CD14-positive monocyte (primary cell): ENCODE measurements around the gene TMEM117. TPM values are rescaled to one million over a fixed set of nuclear protein-coding genes. Genes with fewer than 3 reads are reported as not detected.

Experiments
- DNase-seq, 3 donors: peaks; one replicate each; pipeline ENCODE4 v3.0.0-alpha.2; 2011 to 2022
- H2AFZ ChIP-seq: 2 replicates; pipeline ENCODE4 v1.6.0; 2012; ENCODE audit warnings: mild to moderate bottlenecking, low read depth, low read length, inconsistent platforms; ENCODE audit not compliant: insufficient read depth, poor library complexity, severe bottlenecking
- H3K27ac ChIP-seq, 2 donors: 1 replicate in 1 of 2; 2 replicates in 1 of 2; pipeline ENCODE4 v1.5.1; 2012 to 2013; ENCODE audit warnings: low read length in 2 of 2, control low read depth in 1 of 2, inconsistent platforms in 1 of 2, low read depth in 1 of 2, mild to moderate bottlenecking in 1 of 2
- H3K27me3 ChIP-seq, 2 donors: one replicate each; pipeline versions ENCODE4 v1.6.0 to v1.6.1; 2011 to 2013; ENCODE audit warnings: low read length in 2 of 2; ENCODE audit not compliant: control insufficient read depth in 2 of 2, insufficient read depth in 2 of 2
- H3K36me3 ChIP-seq, 2 donors: replicated peaks in 1 of 2; 1 replicate in 1 of 2; 2 replicates in 1 of 2; pipeline versions ENCODE4 v1.5.1 to v1.6.1; 2012 to 2013; ENCODE audit warnings: low read length in 2 of 2, control low read depth in 1 of 2, inconsistent platforms in 1 of 2, mild to moderate bottlenecking in 1 of 2; ENCODE audit not compliant: insufficient read depth in 2 of 2, control insufficient read depth in 1 of 2
- H3K4me1 ChIP-seq, 2 donors: 1 replicate in 1 of 2; 2 replicates in 1 of 2; pipeline versions ENCODE4 v1.5.1 to v1.6.1; 2012 to 2013; ENCODE audit warnings: low read length in 2 of 2, control low read depth in 1 of 2, inconsistent platforms in 1 of 2, mild to moderate bottlenecking in 1 of 2, moderate library complexity in 1 of 2; ENCODE audit not compliant: insufficient read depth in 2 of 2, control insufficient read depth in 1 of 2
- H3K4me2 ChIP-seq: replicated peaks from 2 replicates; pipeline ENCODE3; 2012; ENCODE audit warnings: low read length, moderate library complexity, mild to moderate bottlenecking; ENCODE audit not compliant: poor library complexity, severe bottlenecking; ENCODE audit errors: extremely low read depth
- H3K4me3 ChIP-seq, 3 experiments: fragments of 200-600 bp in 1 of 3; sonication (generic) in 1 of 3; replicated peaks in 1 of 3; 1 replicate in 2 of 3; 2 replicates in 1 of 3; pipeline ENCODE4 v1.5.1; 2011 to 2013; ENCODE audit warnings: low read length in 3 of 3, mild to moderate bottlenecking in 3 of 3, control low read depth in 2 of 3, low read depth in 2 of 3, inconsistent platforms in 1 of 3, moderate library complexity in 1 of 3
- H3K79me2 ChIP-seq: 2 replicates; pipeline ENCODE4 v1.6.0; 2012; ENCODE audit warnings: mild to moderate bottlenecking, control low read depth, inconsistent platforms, low read length, moderate library complexity; ENCODE audit not compliant: insufficient read depth
- H3K9ac ChIP-seq: 2 replicates; pipeline ENCODE4 v1.6.0; 2017; ENCODE audit warnings: low read length, mild to moderate bottlenecking; ENCODE audit not compliant: insufficient read depth, poor library complexity, severe bottlenecking
- H3K9me3 ChIP-seq, 2 donors: replicated peaks in 1 of 2; 1 replicate in 1 of 2; 2 replicates in 1 of 2; pipeline versions ENCODE4 v1.5.1 to v1.6.1; 2012 to 2013; ENCODE audit warnings: low read length in 2 of 2, control low read depth in 1 of 2; ENCODE audit not compliant: control insufficient read depth in 1 of 2, insufficient read depth in 1 of 2
- H4K20me1 ChIP-seq: 2 replicates; pipeline ENCODE4 v1.6.0; 2012; ENCODE audit warnings: mild to moderate bottlenecking, low read length, control low read depth, moderate library complexity; ENCODE audit not compliant: insufficient read depth
- H3K27ac Mint-ChIP-seq, 7 donors: one replicate each; pipeline ENCODE4 v1.8.0; 2020; ENCODE audit warnings: mild to moderate bottlenecking in 7 of 7, mixed read lengths in 7 of 7, moderate library complexity in 6 of 7, inconsistent platforms in 2 of 7
- H3K27me3 Mint-ChIP-seq, 3 donors: one replicate each; pipeline ENCODE4 v1.8.0; 2021 to 2022; ENCODE audit warnings: low read depth in 3 of 3, mild to moderate bottlenecking in 3 of 3, mixed read lengths in 3 of 3, moderate library complexity in 3 of 3, inconsistent platforms in 1 of 3
- H3K36me3 Mint-ChIP-seq, 2 donors: one replicate each; pipeline ENCODE4 v1.8.0; 2020; ENCODE audit warnings: mixed read lengths in 2 of 2, inconsistent platforms in 1 of 2, mild to moderate bottlenecking in 1 of 2
- H3K4me1 Mint-ChIP-seq: one replicate; pipeline ENCODE4 v1.8.0; 2020; ENCODE audit warnings: mild to moderate bottlenecking, mixed read lengths
- H3K4me3 Mint-ChIP-seq, 2 donors: one replicate each; pipeline ENCODE4 v1.8.0; 2020; ENCODE audit warnings: mild to moderate bottlenecking in 2 of 2, mixed read lengths in 2 of 2, moderate library complexity in 1 of 2
- H3K9me3 Mint-ChIP-seq, 7 donors: one replicate each; pipeline ENCODE4 v1.8.0; 2020 to 2022; ENCODE audit warnings: mixed read lengths in 7 of 7, mild to moderate bottlenecking in 6 of 7, moderate library complexity in 6 of 7, inconsistent platforms in 2 of 7
- CTCF ChIP-seq: fragments of 200-600 bp; IDR thresholded peaks from one replicate; pipeline ENCODE4 v1.8.0; 2022; ENCODE audit warnings: antibody characterized with exemption, mild to moderate bottlenecking
- WGBS: methylation state at CpG from one replicate; pipeline ENCODE4 v1.1.5; 2013; ENCODE audit warnings: missing lambda C conversion rate; ENCODE audit not compliant: insufficient coverage; 5-methylcytosine and 5-hydroxymethylcytosine counted together
- intact Hi-C, 2 donors: fragments of 100-400 bp; cut with micrococcal nuclease; formaldehyde crosslinking; loops; one replicate each; pipeline versions ENCODE4 v1.15.0 to v1.15.1; 2023
- polyA plus RNA-seq, 3 donors: library from polyadenylated mRNA; depleted of rRNA in 1 of 3; unstranded in 2 of 3; stranded (reverse) in 1 of 3; fragments of 300-500 nt in 2 of 3; fragments of >200 nt in 1 of 3; fragmentation: Illumina TruSeq in 2 of 3; gene quantifications; 1 replicate in 2 of 3; 2 replicates in 1 of 3; pipeline ENCODE4 v1.2.3, GENCODE V29; 2012 to 2021

TMEM117 gene
- polyA plus RNA-seq, 3 donors = 0.11 to 0.42 TPM; not detected in 1

- no peak overlapping the region for H3K4me2 ChIP-seq
- H3K9ac ChIP-seq = no peak overlapping the region
- DNase-seq = no peak
- no peak for TF ChIP-seq CTCF
- no peaks in the 10 kb centered on the region for H3K79me2 ChIP-seq
- Mint-ChIP-seq H3K4me1 (no peaks in the 10 kb centered on the region), H3K27ac (no peak overlapping the region), H3K9me3 (peaks cover 0 to 9% (median 2%) of the 10 kb centered on the region in 7 donors), H3K36me3 (no peaks in the 10 kb centered on the region), H3K27me3 (no peaks in the 10 kb centered on the region), H3K4me3 (no peak overlapping the region)
- peaks cover 5 to 10% of the 10 kb centered on the region in 2 donors for H3K9me3 ChIP-seq
- intact Hi-C loops = no loop called here
- no CpG with 5 or more reads among the region's 2 CpGs for WGBS
- no peak overlapping the region for H3K27ac ChIP-seq
- no peak overlapping the region for H3K4me3 ChIP-seq
- H4K20me1 ChIP-seq = no peaks in the 10 kb centered on the region
- H3K36me3 ChIP-seq = no peaks in the 10 kb centered on the region
- H3K4me1 ChIP-seq = no peaks in the 10 kb centered on the region
- H2AFZ ChIP-seq = no peak overlapping the region
- no peaks in the 10 kb centered on the region for H3K27me3 ChIP-seq
Measured at GRCh38 chr12:44114906-44115305, 279.0 kb downstream of the TMEM117 start.

GRCh38 chr12:44117337-44117736, 281.5 kb downstream of the TMEM117 start:
- H3K27me3 ChIP-seq = no peaks in the 10 kb centered on the region
- Mint-ChIP-seq H3K27ac (no peak overlapping the region), H3K27me3 (no peaks in the 10 kb centered on the region), H3K4me3 (no peak overlapping the region), H3K4me1 (no peaks in the 10 kb centered on the region), H3K36me3 (no peaks in the 10 kb centered on the region), H3K9me3 (peaks cover 3 to 17% (median 9%) of the 10 kb centered on the region in 7 donors)
- no peak overlapping the region for H3K27ac ChIP-seq
- DNase-seq = no peak
- H3K4me2 ChIP-seq = no peak overlapping the region
- H2AFZ ChIP-seq = no peak overlapping the region
- H3K36me3 ChIP-seq = no peaks in the 10 kb centered on the region
- intact Hi-C loops = no loop called here
- no peak overlapping the region for H3K9ac ChIP-seq
- H3K79me2 ChIP-seq = no peaks in the 10 kb centered on the region
- no peaks in the 10 kb centered on the region for H4K20me1 ChIP-seq
- no peaks in the 10 kb centered on the region for H3K4me1 ChIP-seq
- TF ChIP-seq CTCF = no peak
- H3K4me3 ChIP-seq = no peak overlapping the region
- H3K9me3 ChIP-seq = peaks cover 10 to 16% of the 10 kb centered on the region in 2 donors
- 100% methylated on average over 1 of the region's 1 CpG for WGBS
